NCI-H128 (cell line): Measurements from ENCODE around the gene FXYD2.
"Not testable (repeated sequence)": the region's sequence is repeated elsewhere in the genome, so short reads cannot be mapped to it uniquely, and the experiment has no call there.

Experiments used
- DNase-seq: peaks from one replicate; lab custom pipeline; 2025; ENCODE audit not compliant: unreplicated experiment; lab: John Stamatoyannopoulos, UW

FXYD2 gene

DNA sequence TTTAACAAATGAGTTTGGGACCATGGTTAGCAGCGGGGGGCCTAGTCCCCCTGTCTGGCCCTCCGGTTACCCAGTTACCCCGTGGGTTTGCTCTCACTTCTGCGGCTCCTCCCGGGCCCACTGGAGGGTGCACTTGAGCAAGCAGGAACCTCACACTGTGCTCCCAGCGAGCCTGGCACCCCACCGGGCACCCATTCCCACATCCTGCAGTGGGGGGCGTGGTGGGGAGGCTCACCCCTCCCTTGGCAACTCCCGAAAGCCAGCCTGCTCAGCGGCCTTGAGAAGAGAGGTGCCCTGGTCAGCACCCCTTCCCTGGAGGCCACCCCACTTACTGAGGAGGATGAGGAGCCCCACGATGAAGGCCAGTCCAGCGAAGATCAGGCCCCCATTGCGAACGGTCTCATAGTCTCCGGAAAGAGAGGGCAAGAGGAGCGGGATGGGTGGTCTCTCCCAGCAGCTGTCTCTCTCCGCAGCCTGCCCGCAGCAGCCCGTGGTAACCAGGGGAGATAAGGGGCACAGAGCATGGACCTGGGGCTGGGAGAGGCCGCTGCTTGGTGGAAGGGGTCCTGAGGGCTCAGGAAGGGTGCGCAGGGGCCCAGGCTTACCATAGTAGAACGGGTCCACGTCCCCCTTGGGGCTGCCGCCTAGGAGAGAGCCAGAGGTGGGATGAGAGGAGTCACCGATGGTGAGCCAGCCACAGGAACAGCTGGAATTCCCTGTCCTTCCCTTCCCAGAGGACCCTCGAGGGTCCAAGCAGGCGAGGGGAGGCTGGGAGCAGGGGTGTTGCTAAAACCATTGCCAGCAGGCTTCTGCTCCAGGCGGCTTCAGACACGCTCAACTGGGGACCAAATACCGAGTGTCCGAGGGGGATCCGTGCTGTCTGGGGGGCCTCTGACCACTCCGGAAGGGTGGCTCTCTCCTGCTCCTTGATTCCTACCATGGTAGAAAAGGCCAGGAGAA is 2.2 kb downstream of the FXYD2 start:
- no peak for DNase-seq

DNA sequence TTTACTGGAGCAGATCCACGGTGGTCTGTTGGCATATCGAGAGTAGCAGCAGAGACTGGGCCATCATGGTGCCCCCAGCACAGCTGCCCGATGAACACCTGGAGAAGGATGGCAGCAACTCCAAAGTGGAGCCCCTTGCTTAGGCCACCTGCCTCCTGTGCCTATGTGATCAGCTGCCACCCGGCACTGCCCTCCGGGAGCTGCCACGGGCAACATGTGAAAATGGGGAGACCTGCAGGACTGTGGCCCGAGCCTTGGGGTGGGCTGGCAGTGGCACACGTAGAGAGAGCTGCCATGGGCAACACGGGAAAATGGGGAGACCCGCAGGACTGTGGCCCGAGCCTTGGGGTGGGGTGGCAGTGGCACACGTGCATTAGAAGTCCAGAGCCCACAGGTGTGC is 3.1 kb downstream of the FXYD2 start:
- DNase-seq, result no peak

DNA sequence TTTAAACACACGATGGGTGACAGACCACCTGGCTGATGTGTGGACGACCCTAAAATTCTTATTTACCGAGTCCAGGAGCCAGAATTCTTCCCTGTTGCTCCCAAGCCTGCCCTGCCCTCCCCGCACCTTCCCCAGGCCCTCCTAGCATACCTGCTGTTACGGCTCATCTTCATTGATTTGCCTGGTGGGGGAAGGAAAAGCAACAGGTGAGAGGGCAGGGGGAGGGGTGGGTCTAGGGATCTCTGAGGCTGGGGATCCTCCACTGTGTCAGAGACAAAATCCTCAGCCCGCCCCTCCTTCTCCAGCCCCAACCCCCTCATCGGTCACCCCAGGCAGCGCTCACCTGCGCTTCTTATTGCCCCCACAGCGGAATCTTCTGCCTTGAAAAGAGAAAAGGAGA is 4.0 kb downstream of the FXYD2 start:
- no peak for DNase-seq

DNA sequence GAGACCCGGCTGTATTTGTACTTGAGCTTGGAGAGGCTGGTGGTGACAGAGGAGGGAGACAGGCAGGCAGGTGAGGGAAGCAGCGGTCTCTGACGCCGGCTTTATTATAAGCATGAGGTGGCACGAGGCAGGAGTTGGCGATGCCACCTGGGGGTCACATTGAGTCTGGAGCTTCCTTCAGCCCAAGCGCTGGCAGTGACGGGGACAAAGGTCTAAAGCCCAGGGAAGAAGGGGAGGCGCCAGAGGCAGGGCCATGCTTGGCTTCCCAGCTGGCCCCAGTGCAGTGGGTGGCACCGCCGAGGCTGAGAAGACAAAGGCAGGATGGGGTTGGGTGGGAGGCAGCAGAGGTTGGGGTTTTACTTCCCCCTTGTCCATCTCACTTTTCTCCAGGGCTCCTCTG is 4.5 kb downstream of the FXYD2 start:
- no peak for DNase-seq

DNA sequence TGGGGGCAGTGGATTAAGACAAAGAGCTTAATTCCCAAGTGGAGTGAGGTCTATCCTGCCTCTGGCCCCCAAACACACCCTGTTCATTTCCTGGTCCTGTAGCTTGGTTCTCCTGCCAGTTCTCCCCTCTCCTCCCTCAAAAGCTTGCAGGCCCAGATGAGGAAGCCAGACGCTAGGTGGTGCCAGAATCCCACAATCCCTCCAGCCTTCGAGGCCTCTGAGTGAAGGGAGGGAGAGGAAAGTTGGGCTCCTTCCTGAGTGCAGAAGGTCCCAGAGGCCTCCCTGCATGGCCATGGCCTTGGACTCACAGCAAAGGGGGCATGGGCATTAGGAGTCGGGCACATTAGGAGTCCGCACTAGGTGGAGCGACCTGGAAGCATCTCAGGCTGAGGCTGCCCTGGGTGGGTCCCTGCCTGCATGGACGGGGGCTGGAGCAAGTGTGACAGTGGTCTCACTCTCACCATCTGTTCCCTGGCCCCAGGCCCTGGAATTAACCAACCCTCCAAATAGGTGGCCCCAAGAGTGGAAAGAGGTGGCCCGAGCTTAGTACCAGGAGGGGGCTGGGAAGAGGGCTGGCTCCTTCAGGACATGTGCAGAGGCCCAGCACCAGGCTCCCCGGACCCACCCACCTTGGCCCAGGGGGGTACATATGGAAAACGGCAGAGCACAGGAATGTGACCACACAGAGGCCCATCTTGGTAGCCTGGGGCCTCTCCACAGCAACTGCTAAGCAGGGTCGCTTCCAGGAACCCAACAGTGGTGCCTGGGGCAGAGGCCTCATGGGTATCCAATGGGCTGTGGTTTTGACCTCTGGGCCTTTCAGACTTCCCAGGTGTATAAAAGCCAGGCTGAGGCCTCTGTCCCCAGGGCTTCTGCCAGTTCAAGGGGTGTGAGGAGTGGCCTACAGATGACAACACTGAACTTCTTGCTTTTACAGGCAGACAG is 5.2 kb downstream of the FXYD2 start:
- DNase-seq, result no peak

DNA sequence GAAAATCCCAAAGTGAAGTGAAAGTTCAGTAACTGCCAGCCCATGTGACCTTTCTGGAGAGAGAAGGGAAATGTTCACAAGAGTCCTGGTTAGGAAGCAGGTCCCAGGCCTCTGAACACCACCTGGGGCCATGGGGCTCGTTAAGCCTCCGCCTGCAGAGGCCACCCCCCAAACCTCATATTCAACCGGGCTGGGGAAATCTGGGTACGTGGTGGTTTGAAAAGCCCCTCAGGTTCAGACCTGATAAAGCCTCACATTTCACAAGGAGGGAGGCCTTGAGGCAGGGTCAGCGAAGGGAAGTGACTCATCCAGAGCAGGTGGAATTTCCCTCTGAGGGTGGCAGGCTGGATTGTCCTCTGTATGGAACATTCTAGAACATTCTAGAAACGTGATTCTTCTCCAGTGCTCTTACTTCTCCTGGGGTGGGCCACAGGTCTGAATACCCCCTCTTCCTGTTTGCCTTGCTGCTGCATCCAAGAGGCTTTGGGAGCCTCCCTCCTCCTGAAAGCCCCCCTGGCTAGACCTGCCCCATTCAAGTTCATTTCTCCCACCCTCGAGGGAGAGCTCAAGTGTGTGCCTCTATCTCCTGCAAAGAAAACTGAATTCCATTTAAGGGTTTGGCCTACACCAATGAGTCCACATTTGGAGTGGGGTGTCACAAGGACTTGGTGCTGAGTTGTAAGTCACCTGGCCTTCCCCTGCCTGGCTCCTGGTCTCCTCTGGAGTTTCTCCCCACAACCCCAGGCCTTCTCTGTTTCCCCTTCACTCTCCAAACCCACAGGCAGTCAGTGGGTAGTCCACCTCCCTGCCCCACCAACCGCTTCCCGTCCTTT is 6.3 kb downstream of the FXYD2 start:
- DNase-seq, result no peak

DNA sequence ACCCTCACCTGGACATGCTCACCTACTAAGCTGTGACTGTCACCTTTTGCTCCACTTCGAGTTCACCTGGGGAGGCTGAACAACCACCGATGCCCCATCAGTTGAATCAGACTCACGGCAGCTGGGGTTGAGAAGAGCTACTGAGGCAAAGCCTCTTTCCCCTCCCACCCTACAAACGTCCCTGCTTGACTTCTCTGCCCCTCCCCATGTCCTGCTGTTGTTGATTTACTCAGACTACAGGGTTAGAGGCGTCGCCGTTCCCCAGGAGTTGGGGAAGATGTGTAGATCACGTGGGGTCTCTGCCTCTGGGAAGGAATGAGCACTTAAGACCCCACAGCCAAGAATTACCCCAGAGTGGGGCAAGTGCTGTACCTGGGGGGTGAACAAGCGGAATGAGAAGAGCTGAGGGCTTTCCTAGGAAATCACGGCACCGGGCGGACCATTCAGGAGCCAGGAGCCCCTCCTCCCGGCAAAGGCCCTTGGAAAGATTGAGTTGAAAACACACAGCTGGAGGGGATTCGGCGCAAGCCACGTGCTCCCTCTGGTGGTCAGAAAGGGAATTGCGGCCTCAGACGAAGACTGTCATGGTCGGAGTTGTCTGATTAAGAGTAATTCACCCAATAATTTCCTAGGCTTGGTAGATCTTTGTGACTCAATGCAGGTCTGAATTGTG is 7.0 kb downstream of the FXYD2 start:
- peak; percentile 36 for DNase-seq

DNA sequence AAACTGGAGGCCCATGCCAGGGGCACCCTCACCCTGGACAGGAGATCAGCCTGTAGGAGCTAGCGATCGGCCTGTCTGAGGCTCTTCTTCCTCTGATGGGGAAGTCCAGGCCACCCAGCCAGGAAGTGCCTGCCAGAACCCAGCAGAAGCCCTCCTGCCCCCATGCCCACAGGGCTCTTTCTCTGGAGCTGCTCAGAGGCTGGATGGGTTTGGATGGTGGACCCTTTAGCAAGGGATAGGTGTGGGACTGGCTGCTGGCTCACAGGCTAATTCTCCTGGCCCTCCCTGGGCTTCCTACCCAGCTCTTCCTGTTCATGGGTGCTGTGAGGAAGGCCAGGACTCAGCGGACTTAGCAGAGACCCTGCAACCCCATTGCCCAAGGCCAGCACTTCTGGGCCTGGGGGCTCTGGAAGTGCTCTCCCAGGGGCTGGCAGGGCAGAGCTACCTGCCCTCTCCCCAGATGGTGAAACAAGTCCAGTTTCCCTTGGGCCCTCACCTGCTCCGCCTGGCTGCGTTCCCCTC is 7.6 kb downstream of the FXYD2 start:
- DNase-seq, result no peak

DNA sequence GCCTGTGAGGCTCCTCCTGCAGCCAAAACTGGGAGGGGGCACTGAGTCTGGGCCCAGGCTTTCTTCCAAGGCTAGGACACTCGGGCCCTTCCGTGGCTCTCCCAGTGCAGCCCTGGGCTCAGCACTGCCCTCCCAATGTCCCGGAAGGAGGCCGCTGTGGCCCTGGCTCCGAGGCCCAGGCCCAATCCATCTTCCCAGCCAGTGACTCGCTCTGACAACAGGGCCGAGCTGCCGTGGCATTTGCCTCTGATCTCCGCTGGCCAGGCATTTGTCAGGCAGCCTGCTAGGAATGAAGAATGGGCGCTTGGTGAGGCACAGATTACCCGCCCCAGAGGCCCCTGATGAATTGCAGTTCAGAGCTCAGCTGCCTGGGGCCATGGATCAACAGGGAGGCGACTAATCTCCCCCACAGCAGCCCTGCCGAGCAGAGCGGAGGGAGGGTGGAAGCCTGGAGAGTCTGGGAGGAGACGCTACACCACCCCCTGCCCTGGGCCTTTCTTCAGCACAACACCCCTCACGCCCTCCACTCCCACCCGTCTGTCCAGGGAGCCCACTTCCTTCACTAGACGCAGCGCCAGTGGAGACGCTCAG is 8.3 kb downstream of the FXYD2 start:
- no peak for DNase-seq

DNA sequence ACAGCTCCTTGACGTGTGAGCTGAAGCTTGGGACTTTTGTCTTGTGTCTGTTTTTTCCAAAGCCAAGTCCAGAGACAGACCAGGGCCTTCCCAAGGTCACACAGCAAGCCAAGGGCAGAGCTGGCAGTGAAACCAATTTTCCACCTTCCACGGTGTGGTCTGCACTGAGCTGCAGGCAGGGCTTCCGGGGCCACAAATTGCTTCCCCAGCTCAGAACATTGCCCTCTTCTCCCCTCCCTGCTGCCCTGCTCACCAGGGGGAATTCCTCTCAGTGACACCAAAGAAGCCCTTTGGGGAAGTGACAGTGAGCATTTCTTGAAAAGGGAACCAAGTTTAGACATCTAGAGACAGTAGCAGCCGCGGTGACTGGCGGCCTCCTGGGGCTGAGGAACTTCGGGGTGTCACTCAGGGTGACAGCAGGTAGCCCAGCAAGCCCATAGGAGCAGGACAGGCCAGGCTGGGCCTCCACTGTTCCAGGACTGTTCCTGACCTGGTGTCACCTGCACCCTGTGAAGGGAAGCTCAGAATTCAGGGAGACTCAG is 9.2 kb downstream of the FXYD2 start:
- no peak for DNase-seq

DNA sequence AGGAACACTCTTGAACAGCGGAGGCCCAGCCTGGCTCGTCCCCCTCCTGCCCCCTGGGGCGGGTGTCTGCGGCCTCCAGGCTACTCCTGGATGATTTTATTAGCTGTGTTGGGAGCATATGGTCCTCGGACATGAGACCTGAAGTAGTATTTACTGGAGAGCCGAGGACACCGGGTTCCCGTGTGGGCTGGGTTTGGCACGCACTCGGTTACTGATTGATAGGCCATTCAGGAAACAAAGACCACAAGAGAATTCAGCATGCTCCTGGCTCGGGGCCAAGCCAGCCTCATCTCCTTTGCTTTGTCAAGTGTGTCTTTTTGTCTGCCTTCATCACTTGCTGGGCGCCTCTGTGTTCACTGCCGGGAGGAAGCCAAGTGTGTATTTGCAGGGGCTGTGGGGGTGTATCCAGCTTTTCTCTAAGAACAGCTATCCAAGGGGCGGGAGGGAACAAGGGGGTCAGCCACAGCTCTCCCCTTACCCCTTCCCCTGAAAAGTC is 9.7 kb downstream of the FXYD2 start:
- peak; percentile 86 for DNase-seq

DNA sequence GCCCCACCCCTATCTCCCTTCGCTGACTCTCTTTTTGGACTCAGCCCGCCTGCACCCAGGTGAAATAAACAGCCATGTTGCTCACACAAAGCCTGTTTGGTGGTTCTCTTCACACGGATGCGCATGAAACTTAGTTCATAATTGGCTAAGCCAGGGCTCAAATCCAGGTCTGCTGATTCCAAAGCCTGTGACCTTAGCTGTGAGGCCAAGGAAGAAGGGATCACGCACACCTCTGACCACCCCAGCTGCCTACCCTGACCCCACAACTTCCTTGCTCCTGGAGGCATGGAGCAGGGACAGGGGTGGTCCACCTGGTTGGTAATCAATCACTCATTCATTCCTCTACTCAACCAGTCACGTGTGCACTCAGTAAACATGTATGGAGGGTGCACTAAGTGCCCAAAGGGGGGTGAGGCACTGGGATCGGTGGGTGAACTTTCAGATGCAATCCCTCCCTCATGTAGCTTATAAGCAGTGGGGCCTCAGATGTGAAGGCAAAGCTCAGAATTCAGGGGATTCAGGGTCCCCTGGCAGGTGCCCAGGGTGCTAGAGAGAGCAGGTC is 10.3 kb downstream of the FXYD2 start:
- no peak for DNase-seq

DNA sequence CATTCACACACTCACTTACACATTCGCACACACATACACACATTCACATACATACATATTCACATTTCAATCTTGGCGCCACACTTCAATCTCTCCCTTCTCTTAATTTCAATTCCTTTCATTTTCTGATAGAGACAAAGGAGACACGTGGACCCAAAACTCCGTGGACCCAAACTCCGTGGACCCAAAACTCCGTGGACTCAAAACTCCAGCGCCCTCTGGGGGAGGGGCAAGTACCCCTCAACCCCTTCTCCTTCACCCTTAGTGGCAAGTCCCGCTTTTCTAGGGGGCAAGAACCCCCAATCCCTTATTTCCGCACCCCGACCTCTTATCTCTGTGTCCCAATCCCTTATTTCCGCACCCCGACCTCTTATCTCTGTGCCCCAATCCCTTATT is 14.5 kb downstream of the FXYD2 start:
- not testable (repeated sequence) for DNase-seq

DNA sequence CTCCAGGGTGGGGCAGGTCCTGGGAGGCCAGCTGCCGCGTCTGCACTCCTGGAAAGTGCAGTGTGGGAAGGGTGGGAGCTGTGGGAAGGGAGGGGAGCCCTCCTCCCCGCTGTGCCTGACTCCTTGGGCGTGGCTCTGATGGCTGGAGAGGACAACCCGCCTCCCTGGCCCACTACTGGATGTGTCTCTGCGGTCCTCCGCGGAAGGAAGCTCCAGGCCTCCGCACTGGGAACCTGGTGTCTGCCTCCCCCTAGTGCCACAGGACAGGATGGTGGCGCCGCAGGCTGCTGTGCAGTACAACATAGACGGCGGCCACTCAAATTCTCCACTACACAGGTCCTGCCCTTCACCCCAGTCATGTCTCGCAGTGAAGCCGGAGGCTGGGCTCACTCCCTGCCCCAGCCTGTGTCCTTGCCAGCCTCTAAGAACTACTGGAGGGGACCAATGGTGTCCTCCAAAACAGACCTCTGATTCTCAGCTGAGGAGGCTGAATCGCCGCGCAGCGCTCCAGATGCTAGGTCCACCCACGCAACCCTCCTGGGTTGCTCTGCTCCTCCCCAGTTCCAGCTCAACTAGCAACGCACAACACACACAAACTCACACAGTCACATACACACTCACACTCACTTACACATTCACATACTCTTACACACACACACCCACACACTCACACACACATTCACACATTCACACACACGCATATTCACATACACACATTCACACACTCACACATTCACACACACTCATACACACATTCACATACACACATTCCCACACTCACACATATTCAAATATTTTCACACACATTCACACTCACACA is 15.1 kb downstream of the FXYD2 start:
- no peak for DNase-seq

DNA sequence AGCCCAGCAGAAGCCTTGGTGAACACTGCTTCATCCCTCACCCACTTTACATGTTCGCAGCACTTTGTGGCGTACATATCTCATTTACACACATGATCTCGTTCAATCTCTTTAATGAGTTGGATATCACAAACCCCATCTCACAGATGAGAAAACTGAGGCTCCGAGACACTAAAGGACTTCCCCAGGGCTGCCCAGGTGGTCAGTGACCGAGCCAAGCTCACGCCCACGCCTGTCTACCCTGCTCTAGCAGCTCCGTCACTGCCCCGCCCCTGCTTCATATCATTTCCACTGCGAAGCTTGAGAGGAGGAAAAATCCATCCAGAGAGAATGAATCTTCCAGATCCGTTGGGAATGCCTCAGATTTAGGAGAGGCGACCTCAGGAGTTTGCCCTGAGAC is 15.8 kb downstream of the FXYD2 start:
- DNase-seq, result no peak

DNA sequence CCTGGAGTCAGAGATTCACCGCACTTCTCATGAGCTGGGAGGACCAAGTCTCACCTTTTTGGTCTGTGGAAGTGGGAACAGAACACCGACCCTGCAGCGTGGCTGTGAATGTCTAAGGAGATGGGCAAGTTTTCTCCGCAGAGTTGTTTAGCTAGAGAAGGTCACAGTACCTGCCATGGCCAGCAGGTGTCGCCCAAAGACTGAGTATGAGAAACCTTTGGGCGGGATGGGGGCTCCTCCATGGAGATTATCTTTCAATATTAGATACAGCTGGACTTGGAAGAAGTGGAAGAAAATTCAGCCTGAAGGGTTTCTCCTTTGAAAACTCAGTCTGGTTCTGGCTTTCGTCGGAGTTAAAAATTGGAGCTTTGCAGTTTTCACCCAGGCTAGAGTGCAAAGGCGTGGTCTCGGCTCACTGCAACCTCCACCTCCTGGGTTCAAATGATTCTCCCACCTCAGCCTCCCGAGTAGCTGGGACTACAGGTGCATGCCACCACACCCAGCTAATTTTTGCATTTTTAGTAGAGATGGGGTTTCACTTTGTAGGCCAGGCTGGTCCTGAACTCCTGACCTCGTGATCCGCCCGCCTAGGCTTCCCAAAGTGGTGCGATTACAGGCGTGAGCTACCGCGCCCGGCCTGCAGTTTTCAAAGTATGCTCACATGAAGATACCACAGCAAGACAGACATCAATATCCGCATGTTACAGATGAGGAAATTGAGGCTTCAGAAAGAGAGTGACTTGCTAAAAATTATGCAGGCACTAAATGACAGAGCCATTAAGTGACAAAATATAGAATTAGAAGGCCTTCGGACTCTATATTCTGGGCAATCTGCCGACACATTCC is 16.8 kb downstream of the FXYD2 start:
- peak; percentile 54 for DNase-seq

DNA sequence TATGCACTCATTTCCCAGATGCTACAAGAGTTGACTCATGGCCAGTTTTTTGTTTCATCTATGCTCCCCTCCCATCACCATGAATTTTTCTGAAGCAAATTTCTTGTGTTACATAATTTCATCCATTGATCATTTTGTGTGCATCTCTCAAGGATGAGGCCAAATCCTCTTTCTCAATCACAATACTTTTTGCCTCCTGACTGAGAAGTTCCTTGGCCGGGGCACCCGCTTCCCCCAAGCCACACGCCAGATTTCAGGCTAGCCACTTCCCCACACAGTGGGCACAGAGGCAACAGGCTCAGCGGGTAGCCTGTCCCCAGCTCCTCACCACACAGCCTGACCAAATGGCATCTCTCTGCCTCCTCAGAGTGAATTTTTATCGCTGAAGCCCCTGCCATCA is 17.7 kb downstream of the FXYD2 start:
- no peak for DNase-seq
